HG03565 (cell line): ENCODE data around the gene DYNLL2.
A peak's percentile ranks its signal among the peaks of the same experiment; 100 is the strongest.
"Not testable (repeated sequence)": the region's sequence is repeated elsewhere in the genome, so short reads cannot be mapped to it uniquely, and the experiment has no call there.

Experiments used
- ATAC-seq: cut with Tn5 transposase; IDR thresholded peaks from one replicate; pipeline ENCODE4 v1.9.1; 2021; ENCODE audit warnings: mild to moderate bottlenecking, moderate library complexity; ENCODE audit not compliant: unreplicated experiment

The DYNLL2 gene

GRCh38 chr17:58066401-58066800 lies 16.8 kb upstream of the DYNLL2 start:
- no peak for ATAC-seq

- no peak for ATAC-seq
These were observed 10.4 kb upstream of the DYNLL2 start for GRCh38 chr17:58072862-58073261.

DNA sequence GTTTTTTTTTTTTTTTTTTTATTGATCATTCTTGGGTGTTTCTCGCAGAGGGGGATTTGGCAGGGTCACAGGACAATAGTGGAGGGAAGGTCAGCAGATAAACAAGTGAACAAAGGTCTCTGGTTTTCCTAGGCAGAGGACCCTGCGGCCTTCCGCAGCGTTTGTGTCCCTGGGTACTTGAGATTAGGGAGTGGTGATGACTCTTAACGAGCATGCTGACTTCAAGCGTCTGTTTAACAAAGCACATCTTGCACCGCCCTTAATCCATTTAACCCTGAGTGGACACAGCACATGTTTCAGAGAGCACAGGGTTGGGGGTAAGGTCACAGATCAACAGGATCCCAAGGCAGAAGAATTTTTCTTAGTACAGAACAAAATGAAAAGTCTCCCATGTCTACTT lies 10.0 kb upstream of the DYNLL2 start:
- not testable (repeated sequence) for ATAC-seq

DNA sequence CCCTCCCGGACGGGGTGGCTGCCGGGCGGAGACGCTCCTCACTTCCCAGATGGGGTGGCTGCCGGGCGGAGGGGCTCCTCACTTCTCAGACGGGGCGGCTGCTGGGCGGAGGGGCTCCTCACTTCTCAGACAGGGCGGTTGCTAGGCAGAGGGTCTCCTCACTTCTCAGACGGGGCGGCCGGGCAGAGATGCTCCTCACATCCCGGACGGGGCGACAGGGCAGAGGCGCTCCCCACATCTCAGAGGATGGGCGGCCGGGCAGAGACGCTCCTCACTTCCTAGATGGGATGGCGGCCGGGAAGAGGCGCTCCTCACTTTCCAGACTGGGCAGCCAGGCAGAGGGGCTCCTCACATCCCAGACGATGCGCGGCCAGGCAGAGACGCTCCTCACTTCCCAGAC lies 8.8 kb upstream of the DYNLL2 start:
- not testable (repeated sequence) for ATAC-seq

- ATAC-seq, result no peak
These were observed 3.8 kb upstream of the DYNLL2 start for GRCh38 chr17:58079300-58080033.

GRCh38 chr17:58081646-58082340 lies 1.4 kb upstream of the DYNLL2 start:
- ATAC-seq, result no peak

DNA sequence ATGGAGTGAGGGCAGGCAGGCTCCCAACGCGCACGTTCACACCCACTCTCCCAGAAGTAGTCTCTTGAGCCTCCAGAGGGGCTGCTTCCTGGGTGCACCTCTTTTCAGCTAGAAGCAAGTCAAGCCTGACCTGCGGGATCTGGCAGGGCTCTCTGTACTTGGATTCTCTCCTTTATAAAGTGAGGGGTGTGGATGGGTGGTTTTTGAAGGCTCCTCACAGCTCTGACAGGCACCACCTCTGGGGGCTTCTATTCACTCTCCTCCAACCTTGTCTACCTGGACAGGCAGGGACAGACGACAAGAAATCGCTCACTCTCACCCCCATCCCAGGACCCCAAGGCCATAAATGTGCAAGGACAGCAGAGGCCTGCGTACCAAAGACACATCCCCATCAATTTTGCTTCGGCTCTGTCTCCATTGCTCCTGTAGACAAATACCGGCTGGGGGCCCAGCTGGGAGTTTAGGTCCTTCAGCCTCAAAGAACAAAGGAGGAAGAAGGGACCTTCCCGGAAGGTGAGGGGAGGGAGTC lies 814 bp upstream of the DYNLL2 start:
- no peak for ATAC-seq

DNA sequence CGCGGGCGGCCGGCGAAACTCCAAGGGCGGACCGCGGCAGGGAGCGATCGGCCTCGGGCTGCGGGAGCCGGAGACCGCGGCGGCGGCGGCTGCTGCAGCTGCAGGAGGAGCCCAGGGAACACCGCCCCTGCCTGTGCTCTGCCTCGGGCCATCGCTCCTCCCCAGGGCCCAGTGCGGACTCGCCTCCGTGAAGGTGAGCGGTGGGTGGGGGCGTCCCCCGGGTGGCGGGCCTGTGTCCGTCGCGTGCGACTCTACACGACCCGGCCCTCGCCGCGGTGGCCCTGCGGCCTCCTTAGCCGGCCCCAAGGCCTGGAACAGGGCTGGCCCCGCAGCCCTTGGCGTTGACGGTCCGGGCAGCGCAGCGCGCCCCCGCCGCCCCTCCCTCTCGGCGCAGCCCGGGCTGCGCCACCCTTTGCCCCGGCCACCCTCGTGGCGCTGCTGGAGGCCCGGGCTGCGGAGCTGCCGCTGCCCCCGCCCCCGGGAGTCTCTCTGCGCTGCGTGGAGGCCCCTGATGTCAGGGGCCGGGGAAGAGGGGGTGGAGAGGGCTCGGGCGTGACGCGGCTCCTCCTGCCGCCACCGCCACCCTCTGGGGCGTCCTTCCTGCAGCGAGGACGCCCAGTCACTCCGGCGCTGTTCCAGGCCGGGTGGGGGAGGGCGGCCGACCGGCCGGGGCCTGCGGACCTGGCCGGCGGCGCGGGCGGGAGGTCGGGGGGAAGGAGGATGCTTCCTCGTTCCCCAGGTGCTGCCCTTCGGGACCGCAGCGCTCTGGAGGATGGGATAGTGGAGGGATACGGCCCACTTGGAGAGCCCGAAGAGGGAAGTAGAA lies 485 bp downstream of the DYNLL2 start:
- ATAC-seq, result peak; percentile 32

DNA sequence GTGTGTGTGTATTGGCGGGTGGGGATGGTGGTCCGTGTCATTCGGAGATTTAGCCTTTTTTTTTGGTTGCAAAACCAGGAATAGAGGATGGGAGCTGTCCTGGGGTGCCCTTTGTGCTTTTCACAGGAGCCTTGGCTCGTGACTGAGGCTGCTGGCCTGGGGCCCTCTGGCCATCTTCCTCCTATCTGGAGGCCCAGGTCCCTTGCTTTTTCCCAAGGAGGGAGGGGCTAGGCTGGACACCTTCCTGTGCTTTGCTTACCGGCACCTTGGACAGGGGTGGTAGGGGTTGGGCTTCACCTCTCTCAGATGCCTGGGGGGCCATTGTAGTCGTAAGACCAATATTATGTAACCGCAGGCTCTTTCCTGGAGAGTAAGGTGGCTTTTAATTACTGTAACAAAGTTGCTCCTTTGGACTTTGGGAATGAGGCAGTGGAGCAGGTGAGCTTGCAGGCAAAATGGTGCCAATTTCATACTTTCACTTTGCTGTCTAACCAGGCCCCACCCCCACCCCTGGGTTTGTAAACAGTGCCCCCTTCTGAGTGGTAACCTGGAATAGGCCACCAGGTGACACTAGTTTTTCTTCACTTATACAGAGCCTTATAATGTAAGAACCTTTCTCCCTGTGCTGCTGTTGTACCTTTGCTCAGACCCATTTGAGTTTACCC lies 1.2 kb downstream of the DYNLL2 start:
- peak; percentile 6 for ATAC-seq

GRCh38 chr17:58085039-58085715 lies 2.0 kb downstream of the DYNLL2 start:
- no peak for ATAC-seq

DNA sequence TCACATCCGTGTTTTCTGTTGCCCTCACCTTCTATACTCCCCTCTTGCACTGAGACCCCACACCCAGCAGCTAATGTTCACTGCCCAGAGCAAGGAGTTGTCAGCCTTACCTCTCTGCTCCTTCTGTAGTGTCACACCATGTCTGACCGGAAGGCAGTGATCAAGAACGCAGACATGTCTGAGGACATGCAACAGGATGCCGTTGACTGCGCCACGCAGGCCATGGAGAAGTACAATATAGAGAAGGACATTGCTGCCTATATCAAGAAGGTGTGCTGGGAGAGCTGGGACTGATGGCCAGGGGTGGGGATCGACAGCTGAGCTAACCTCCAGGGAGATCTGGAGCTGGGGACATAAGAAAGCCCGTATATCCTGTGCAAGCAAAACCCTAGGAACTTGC lies 3.7 kb downstream of the DYNLL2 start:
- no peak for ATAC-seq

DNA sequence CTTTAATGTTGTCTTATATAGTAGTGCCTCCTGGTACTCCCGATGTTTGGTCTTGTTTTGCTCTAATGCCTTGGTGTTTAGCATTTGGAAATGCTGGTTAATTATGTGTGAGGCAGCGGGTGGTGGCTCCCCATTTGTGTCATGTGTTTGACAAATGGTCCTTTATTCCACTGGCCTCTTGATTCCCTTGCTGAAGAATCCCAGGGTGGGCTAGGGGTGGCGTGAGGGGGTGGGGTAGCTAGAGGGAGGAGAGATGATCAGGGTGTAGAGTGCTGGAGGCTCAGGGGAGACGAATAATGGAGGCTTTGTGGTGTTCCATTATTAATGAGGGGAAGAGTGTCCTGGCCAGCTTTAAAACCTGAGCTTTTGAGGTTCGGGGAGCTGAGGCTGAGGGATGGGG lies 5.4 kb downstream of the DYNLL2 start:
- no peak for ATAC-seq

- no peak for ATAC-seq
These were observed 5.9 kb downstream of the DYNLL2 start for GRCh38 chr17:58089111-58089510.

DNA sequence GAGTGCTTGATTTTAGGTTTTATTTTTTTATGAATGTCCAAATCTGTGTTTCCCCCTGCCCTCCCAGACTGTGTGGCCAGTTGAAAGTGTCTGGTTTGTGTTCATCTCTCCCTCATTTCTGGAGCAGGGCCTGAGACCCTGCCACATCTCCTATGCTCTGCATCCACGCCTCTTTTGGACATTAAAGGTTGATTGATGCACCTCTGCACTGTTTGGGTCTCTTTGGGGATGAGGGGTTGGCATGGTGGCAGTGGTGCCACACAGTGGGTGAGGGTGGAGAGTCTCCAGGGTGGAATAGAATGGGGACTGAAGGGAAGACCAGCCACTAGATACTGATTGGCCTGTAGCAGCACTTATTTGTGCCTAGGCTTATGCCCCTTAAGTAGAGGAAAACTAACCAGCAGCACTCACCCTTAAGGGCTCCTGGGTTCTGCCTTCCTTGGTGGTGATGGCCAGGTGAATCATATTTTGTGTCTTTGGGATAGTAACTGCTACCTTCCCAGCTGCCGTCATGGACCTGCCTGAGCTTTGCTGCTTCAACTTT lies 7.9 kb downstream of the DYNLL2 start:
- ATAC-seq, result no peak

- no peak for ATAC-seq
These were observed 9.0 kb downstream of the DYNLL2 start for GRCh38 chr17:58092101-58092796.

DNA sequence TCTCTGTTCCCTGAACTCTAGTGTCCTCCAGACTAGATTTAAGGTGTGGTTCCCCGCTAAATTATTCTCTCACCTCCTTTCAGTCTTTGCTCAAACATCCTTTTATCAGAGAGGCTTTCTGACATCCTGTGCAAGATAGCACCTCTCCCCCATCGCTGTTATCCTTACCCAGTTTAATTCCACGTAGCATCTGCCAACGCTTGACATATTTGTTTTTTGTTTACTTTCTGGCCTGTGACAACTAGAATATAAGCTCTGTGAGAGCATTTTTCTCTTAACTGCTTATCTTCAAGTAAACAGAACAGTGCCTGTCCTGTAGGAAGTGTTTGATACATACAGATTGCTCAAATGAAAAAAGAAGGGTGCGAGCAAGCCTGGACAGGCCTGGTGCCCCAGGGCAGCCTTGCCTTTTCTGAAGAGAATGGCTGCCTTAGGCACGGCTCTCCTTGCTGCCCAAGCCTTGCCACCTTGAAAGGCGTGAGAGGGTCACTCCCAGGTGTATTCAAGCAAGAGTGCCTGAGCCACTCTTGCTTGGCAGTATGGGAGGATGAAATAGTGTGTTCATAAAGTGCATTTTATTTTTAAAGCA lies 9.7 kb downstream of the DYNLL2 start:
- ATAC-seq, result no peak

- no peak for ATAC-seq
These were observed 10.9 kb downstream of the DYNLL2 start for GRCh38 chr17:58094118-58094517.

DNA sequence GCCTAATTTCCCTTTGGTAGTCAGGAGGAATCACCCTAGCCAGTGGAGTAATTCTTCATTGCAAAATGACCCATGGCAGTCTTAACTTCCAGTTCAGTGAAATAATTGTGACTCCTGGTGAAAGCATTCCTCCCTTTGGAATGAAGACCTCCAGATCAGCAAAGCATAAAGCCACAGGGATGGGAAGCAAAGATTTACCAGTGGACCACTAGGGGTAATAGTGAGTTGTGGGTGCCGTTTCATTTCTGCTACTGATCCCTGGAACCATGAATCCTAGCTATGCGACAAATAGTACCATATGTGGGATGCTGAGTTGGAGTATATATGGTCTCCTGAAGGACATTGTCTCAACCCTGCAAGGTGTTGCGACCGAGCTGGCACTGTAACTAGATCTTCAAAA lies 13.7 kb downstream of the DYNLL2 start:
- ATAC-seq, result no peak
